ENCODE data around the gene KIAA1671.

The KIAA1671 gene

GRCh38 chr22:25207553-25208157 lies 255.1 kb downstream of the KIAA1671 start:
- no peak for DNase-seq (ENCODE audit: low spot score)
- TF ChIP-seq, protein P1, sequence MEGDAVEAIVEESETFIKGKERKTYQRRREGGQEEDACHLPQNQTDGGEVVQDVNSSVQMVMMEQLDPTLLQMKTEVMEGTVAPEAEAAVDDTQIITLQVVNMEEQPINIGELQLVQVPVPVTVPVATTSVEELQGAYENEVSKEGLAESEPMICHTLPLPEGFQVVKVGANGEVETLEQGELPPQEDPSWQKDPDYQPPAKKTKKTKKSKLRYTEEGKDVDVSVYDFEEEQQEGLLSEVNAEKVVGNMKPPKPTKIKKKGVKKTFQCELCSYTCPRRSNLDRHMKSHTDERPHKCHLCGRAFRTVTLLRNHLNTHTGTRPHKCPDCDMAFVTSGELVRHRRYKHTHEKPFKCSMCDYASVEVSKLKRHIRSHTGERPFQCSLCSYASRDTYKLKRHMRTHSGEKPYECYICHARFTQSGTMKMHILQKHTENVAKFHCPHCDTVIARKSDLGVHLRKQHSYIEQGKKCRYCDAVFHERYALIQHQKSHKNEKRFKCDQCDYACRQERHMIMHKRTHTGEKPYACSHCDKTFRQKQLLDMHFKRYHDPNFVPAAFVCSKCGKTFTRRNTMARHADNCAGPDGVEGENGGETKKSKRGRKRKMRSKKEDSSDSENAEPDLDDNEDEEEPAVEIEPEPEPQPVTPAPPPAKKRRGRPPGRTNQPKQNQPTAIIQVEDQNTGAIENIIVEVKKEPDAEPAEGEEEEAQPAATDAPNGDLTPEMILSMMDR (conservative IDR thresholded peaks at IDR 0.05; ENCODE audit: low read depth): no peak
- no peak overlapping the region for H3K27ac ChIP-seq
- ChIA-PET POLR2A (ENCODE audit: low non-redundant PET) (no interaction called here), CTCF (no interaction called here)

GRCh38 chr22:25208328-25208727 lies 255.8 kb downstream of the KIAA1671 start:
- ChIA-PET CTCF (no interaction called here), POLR2A (ENCODE audit: low non-redundant PET) (no interaction called here)
- no peak for DNase-seq (ENCODE audit: low spot score)
- H3K27ac ChIP-seq: no peak overlapping the region
- TF ChIP-seq, protein P1 (conservative IDR thresholded peaks at IDR 0.05; ENCODE audit: low read depth): no peak

GRCh38 chr22:25208743-25209505 lies 256.4 kb downstream of the KIAA1671 start:
- TF ChIP-seq, protein P1 (conservative IDR thresholded peaks at IDR 0.05; ENCODE audit: low read depth): no peak
- CTCF ChIA-PET: no interaction called here
- H3K27ac ChIP-seq: no peak overlapping the region
- DNase-seq (ENCODE audit: low spot score): no peak
- POLR2A ChIA-PET (ENCODE audit: low non-redundant PET): no interaction called here

DNA sequence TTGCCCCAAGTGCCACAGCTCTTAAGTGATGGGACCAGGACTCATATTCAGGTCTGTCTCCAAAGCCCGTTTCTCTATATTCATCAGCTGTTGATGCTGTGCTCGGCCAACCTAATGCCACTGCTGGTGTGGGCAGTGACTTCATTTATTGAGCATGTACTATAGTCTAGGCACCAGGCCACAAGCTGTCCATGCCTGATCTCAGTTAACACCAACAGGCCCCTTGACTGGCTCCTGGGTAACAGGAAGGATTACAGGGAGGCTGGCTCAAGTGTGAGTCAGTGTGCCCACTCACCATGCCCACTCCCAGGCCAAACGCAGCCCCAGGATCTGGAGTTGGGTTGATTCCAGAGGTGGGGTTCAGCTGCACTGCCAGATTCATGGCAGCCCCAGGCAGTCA lies 258.3 kb downstream of the KIAA1671 start:
- POLR2A ChIA-PET (ENCODE audit: low non-redundant PET): no interaction called here
- CTCF ChIA-PET: no interaction called here
- TF ChIP-seq, protein P1 (conservative IDR thresholded peaks at IDR 0.05; ENCODE audit: low read depth): no peak
- no peak overlapping the region for H3K27ac ChIP-seq
- no peak for DNase-seq (ENCODE audit: low spot score)

DNA sequence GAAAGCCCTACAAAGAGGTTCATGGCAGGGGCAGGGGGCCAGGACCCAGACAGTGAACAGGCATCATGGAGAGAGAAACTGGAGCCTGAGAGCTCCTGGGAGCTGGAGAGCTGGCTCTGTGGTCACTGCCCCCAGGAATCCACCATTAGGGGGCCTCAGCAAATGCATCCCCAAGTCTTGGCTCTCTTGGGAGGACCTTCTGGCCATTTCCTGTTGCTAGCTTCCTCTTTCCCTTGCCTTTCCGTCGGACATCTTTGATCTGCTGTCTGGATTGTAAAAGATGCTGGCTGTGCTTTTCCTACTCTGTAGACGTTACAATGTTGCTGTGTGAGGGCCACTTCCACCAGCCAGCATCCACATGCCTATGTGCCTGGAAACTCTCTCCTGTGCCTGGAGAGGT lies 259.8 kb downstream of the KIAA1671 start:
- no peak for DNase-seq (ENCODE audit: low spot score)
- TF ChIP-seq, protein P1 (conservative IDR thresholded peaks at IDR 0.05; ENCODE audit: low read depth): no peak
- no peak overlapping the region for H3K27ac ChIP-seq
- ChIA-PET POLR2A (ENCODE audit: low non-redundant PET) (no interaction called here), CTCF (interaction anchor here (0.7 to 2.0 kb wide), 2 partner anchors 10 to 603 kb away, joined by 3 to 9 read pairs; no protein-coding TSS in a partner anchor)

DNA sequence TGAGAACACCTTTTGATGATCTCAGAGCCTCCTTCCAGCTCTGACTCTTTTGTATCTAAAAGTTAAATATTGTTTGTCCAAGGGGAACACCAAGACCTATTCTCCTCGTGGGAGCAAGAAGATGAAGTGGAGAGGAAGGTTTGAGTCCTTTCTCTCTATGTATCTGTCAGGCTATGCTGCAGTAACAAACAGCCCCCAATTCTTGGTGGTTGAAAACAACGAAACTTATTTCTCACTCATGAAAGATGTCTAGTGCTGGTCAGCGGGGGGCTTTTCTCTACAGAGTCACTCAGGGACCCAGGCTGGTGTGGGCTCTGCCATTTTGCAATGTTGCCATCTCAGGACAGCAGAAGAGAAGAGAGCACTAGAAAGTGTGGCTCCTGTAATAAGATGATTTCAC lies 260.7 kb downstream of the KIAA1671 start:
- ChIA-PET CTCF (interaction anchor here (2.0 kb wide), 1 partner anchor 11 kb away, joined by 9 read pairs; no protein-coding TSS in a partner anchor), POLR2A (ENCODE audit: low non-redundant PET) (no interaction called here)
- no peak overlapping the region for H3K27ac ChIP-seq
- TF ChIP-seq, protein P1 (conservative IDR thresholded peaks at IDR 0.05; ENCODE audit: low read depth): no peak
- DNase-seq (ENCODE audit: low spot score): no peak
